K562 (cell line): ENCODE results near the gene C7orf57. TPM values are rescaled to one million over a fixed set of nuclear protein-coding genes. Genes with fewer than 3 reads are reported as not detected.

Experiments used
- ATAC-seq: fragments of 200-7000 bp; cut with Tn5 transposase; 3 replicates; pipeline ENCODE4 v1.9.1; 2020; ENCODE audit warnings: moderate library complexity
- BruUV-seq: library from RNA; stranded (reverse); fragments of 400-500 nt; replicated peaks from 2 replicates; lab custom pipeline; 2021; lab: Mats Ljungman, UMichigan
- CTCF ChIA-PET: fragments of 300-600 bp; formaldehyde crosslinking; extraction: SDS; loops from one replicate; lab custom pipeline; 2021; ENCODE audit warnings: low intra/inter-chr PET ratio; lab: Yijun Ruan, JAX
- POLR2A ChIA-PET: fragments of 300-600, 350-650 bp; sonication (Branson Sonifier 250); formaldehyde crosslinking; extraction: SDS; loops from one replicate; lab custom pipeline; 2021; ENCODE audit warnings: antibody characterized with exemption, inconsistent platforms; lab: Yijun Ruan, JAX
- DNase-seq, 4 experiments: peaks; one replicate each; pipeline versions ENCODE4 v3.0.0 to v3.0.0-alpha.2; 2011 to 2018; ENCODE audit warnings: low spot score in 3 of 4, mixed read lengths in 3 of 4; ENCODE audit errors: extremely low read depth in 1 of 4
- FAIRE-seq: peaks from 2 replicates; lab custom pipeline; 2011; peaks lifted over from hg19 to GRCh38; lab: Jason Lieb, UNC
- H2AFZ ChIP-seq: 2 replicates; pipeline ENCODE4 v1.6.0; 2011; ENCODE audit warnings: low read depth, low read length, control low read depth, inconsistent platforms
- H3K27ac ChIP-seq: fragments of 200-600 bp; 3 replicates; pipeline ENCODE4 v1.8.0; 2011; ENCODE audit warnings: low read depth, mild to moderate bottlenecking, control low read depth, inconsistent platforms, low read length, moderate library complexity, mixed read lengths; ENCODE audit errors: extremely low read depth
- H3K27me3 ChIP-seq, 2 experiments: fragments of 300-600 bp in 1 of 2; 2 replicates in 1 of 2; 3 replicates in 1 of 2; pipeline versions ENCODE4 v1.6.0 to v1.8.0; 2011; ENCODE audit warnings: inconsistent platforms in 2 of 2, low read length in 2 of 2, mild to moderate bottlenecking in 1 of 2, mixed read lengths in 1 of 2, moderate library complexity in 1 of 2; ENCODE audit not compliant: control insufficient read depth in 2 of 2, insufficient read depth in 2 of 2
- H3K36me3 ChIP-seq: fragments of 300-600 bp; 3 replicates; pipeline ENCODE4 v1.8.0; 2011; ENCODE audit warnings: mild to moderate bottlenecking, low read length, inconsistent platforms; ENCODE audit not compliant: control insufficient read depth, insufficient read depth
- H3K4me1 ChIP-seq, 2 experiments: fragments of 200-600 bp in 1 of 2; replicated peaks in 1 of 2; 2 replicates in 1 of 2; 3 replicates in 1 of 2; pipeline versions ENCODE4 v1.5.1 to v1.8.0; 2011; ENCODE audit warnings: inconsistent platforms in 2 of 2, low read length in 2 of 2, mild to moderate bottlenecking in 1 of 2, mixed read lengths in 1 of 2, moderate library complexity in 1 of 2; ENCODE audit not compliant: control insufficient read depth in 2 of 2, insufficient read depth in 2 of 2
- H3K4me2 ChIP-seq: 2 replicates; pipeline ENCODE4 v1.6.1; 2011; ENCODE audit warnings: low read length, control low read depth, inconsistent platforms, mixed read lengths; ENCODE audit not compliant: insufficient read depth
- H3K4me3 ChIP-seq: fragments of 200-600 bp; sonication (generic), shearing (Covaris generic); 2 replicates; pipeline ENCODE4 v1.5.1; 2016; ENCODE audit warnings: control low read depth, inconsistent platforms
- H3K79me2 ChIP-seq: fragments of 200-600 bp; 3 replicates; pipeline ENCODE4 v1.8.0; 2011; ENCODE audit warnings: low read length, inconsistent platforms; ENCODE audit not compliant: control insufficient read depth, insufficient read depth
- H3K9ac ChIP-seq, 2 experiments: 2 replicates each; pipeline versions ENCODE4 v1.6.0 to v1.6.1; 2011; ENCODE audit warnings: low read depth in 2 of 2, low read length in 2 of 2, control low read depth in 1 of 2, inconsistent platforms in 1 of 2, mild to moderate bottlenecking in 1 of 2, mixed read lengths in 1 of 2; ENCODE audit not compliant: insufficient read depth in 1 of 2
- H3K9me1 ChIP-seq: one replicate; pipeline ENCODE4 v1.6.0; 2011; ENCODE audit warnings: inconsistent platforms, mild to moderate bottlenecking, low read length, moderate library complexity; ENCODE audit not compliant: control insufficient read depth, insufficient read depth
- H3K9me3 ChIP-seq: replicated peaks from 2 replicates; pipeline ENCODE4 v1.5.1; 2011; ENCODE audit warnings: low read depth, low read length, inconsistent platforms; ENCODE audit not compliant: control insufficient read depth, insufficient read depth
- H4K20me1 ChIP-seq: replicated peaks from 2 replicates; pipeline ENCODE4 v1.6.1; 2011; ENCODE audit warnings: low read length, inconsistent platforms, mixed read lengths; ENCODE audit not compliant: control insufficient read depth, insufficient read depth
- BDP1 ChIP-seq: IDR thresholded peaks from 3 replicates; pipeline ENCODE4 v1.6.1; 2011; ENCODE audit not compliant: insufficient read length, insufficient read depth
- CBX8 ChIP-seq: fragments of 200-600 bp; sonication (generic); IDR thresholded peaks from 2 replicates; pipeline ENCODE4 v1.6.1; 2012; ENCODE audit warnings: borderline replicate concordance, mixed run types, low read depth, mild to moderate bottlenecking, moderate library complexity, mixed read lengths, low read length, control low read depth, inconsistent platforms; ENCODE audit not compliant: poor library complexity, severe bottlenecking; ENCODE audit errors: extremely low read depth
- NCOR1 ChIP-seq: fragments of 450-650 bp; IDR thresholded peaks from 2 replicates; pipeline ENCODE4 v1.6.1; 2016; ENCODE audit warnings: mild to moderate bottlenecking, moderate library complexity
- RFX5 ChIP-seq: IDR thresholded peaks from 2 replicates; pipeline ENCODE4 v1.6.1; 2011; ENCODE audit warnings: low read depth, mild to moderate bottlenecking, improper control_type of control experiment, low read length
- TEAD4 ChIP-seq, 2 experiments: sonication (generic) in 1 of 2; formaldehyde crosslinking in 1 of 2; IDR thresholded peaks; 2 replicates each; pipeline versions ENCODE4 v1.6.1 to v1.8.0; 2012 to 2022; ENCODE audit warnings: borderline replicate concordance in 1 of 2, inconsistent platforms in 1 of 2, low read length in 1 of 2, mild to moderate bottlenecking in 1 of 2, missing genetic modification reagents in 1 of 2
- U2AF2 ChIP-seq: fragments of 200-400 bp; formaldehyde crosslinking; optimal IDR thresholded peaks from 2 replicates; pipeline ENCODE3; 2017; ENCODE audit warnings: low read depth, mild to moderate bottlenecking, low read length
- ZBTB8A ChIP-seq: fragments of 450-650 bp; IDR thresholded peaks from 2 replicates; pipeline ENCODE4 v1.6.1; 2018; ENCODE audit warnings: mild to moderate bottlenecking, moderate library complexity; ENCODE audit not compliant: partially characterized antibody
- ZNF134 ChIP-seq: fragments of 250-450 bp; sonication (Bioruptor Pico); conservative IDR thresholded peaks from 2 replicates; pipeline ENCODE4 v1.4.0; 2020
- ZNF436 ChIP-seq: fragments of 250-450, 450-650 bp; sonication (Bioruptor Pico); formaldehyde crosslinking; IDR thresholded peaks from 2 replicates; pipeline ENCODE4 v1.7.0; 2020; ENCODE audit warnings: mild to moderate bottlenecking
- WGBS: fragments of 100-300 bp; shearing (Covaris generic); methylation state at CpG from one replicate; pipeline ENCODE4 v1.1.6; 2016; ENCODE audit warnings: low coverage, mixed read lengths; ENCODE audit not compliant: insufficient coverage; ENCODE audit errors: missing lambda C conversion rate; 5-methylcytosine and 5-hydroxymethylcytosine counted together
- in situ Hi-C: fragments of 300-500 bp; cut with MboI; formaldehyde crosslinking; loops from 4 replicates; pipeline ENCODE4 v1.15.0; 2018; ENCODE audit warnings: inconsistent platforms, mixed read lengths
- intact Hi-C: fragments of 100-400 bp; cut with micrococcal nuclease; formaldehyde crosslinking; loops from 2 replicates; pipeline ENCODE4 v1.14.2; 2022
- polyA plus RNA-seq, 8 experiments: library from polyadenylated mRNA; depleted of rRNA in 4 of 8; stranded (reverse) in 5 of 8; unstranded in 3 of 8; fragments of >200 nt; fragmentation: Nextera tagmentation in 2 of 8; fragmentation: Illumina TruSeq in 1 of 8; extraction: Ambion mirVana in 2 of 8; extraction: Trizol in 1 of 8; gene quantifications; 2 replicates each; pipeline versions ENCODE4 v1.2.1 to v1.2.3, GENCODE V29; 2011 to 2014; ENCODE audit warnings: inconsistent platforms in 1 of 8, missing spikeins in 1 of 8
- total RNA-seq, 7 experiments: library from RNA; depleted of rRNA in 6 of 7; stranded (reverse); fragments of >200 nt in 6 of 7; fragmentation: Illumina TruSeq in 2 of 7; extraction: Trizol in 2 of 7; gene quantifications; 2 replicates each; pipeline versions ENCODE4 v1.2.1 to v1.2.3, GENCODE V29; 2011 to 2021; ENCODE audit warnings: low replicate concordance in 1 of 7
- TF ChIP-seq, protein P1 (sequence below): sonication (generic); formaldehyde crosslinking; IDR thresholded peaks from 2 replicates; pipeline ENCODE4 v1.8.0; 2023; ENCODE audit warnings: missing genetic modification reagents, mild to moderate bottlenecking, borderline replicate concordance
- TF ChIP-seq, protein P2 (sequence below): sonication (generic); formaldehyde crosslinking; IDR thresholded peaks from 2 replicates; pipeline ENCODE4 v1.8.1; 2023; ENCODE audit warnings: mild to moderate bottlenecking, missing genetic modification reagents
- TF ChIP-seq, protein P3 (sequence below): sonication (generic); formaldehyde crosslinking; IDR thresholded peaks from 2 replicates; pipeline ENCODE4 v1.5.0; 2020; ENCODE audit warnings: missing genetic modification reagents

Gene C7orf57
- total and polyA plus RNA-seq, 9 of the 15 experiments (the other 6 are each of a cell fraction or from before 2014, with no cell fraction given) = not detected

DNA sequence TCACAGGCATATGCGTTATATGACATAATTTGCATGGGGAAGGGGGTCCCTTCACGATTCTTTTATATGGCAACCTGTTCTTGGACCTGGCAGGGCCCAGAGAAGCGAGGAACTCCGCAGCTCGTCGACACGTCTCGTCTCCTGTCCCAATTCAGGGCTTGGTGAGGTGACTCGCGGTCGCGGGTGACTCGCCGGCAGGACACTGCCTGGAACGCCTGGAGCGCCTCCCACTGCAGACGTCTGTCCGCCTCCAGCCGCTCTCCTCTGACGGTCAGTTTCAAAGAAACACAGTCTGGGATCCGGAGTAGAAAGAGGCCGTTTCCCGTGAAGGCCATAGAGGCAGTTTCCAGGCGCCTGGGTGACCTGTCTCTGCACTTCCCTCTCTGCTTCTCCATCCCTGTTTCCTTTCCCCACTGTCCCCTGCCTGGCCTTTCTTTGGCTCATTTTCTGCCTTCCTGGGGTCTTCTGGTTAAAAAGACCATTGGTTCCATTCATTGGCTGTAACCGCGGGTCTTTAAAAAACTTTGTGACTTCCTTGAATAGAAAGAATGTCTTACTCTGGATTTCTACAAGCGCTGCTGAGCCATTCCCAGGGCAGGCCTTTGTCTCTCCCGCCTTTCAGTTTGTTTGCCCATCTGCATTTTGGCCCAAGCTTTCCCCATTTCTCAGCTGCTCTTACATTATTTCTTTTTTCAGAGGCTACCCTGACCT is 54.9 kb downstream of the C7orf57 start:
- Histone ChIP-seq H3K9me3 (no peaks in the 10 kb centered on the region), H3K4me2 (no peak overlapping the region), H3K27ac (no peak overlapping the region), H3K9ac (no peak overlapping the region), H3K4me3 (no peak overlapping the region), H3K79me2 (no peaks in the 10 kb centered on the region), H3K36me3 (no peaks in the 10 kb centered on the region), H3K27me3 (peaks cover 10 to 30% of the 10 kb centered on the region in 2 experiments; a peak in 4 of 5 replicates), H2AFZ (no peak overlapping the region), H3K9me1 (no peaks in the 10 kb centered on the region), H4K20me1 (0 out of 2 replicates have a peak, but pooled peaks cover 2% of the 10 kb centered on the region), H3K4me1 (peaks cover 4 to 22% of the 10 kb centered on the region in 2 experiments; a peak in 4 of 5 replicates)
- in situ Hi-C loops = no loop called here
- CTCF ChIA-PET = no interaction called here
- DNase-seq (peak in 1 of 4 experiments; percentile 14), ATAC-seq (no peak), FAIRE-seq (no peak)
- POLR2A ChIA-PET = no interaction called here
- BruUV-seq = no TSS peak
- intact Hi-C loops = no loop called here
- WGBS = 25% methylated on average over 28 of the region's 28 CpGs
- TF ChIP-seq NCOR1 = no peak
- no peak for TF ChIP-seq ZNF436
- TF ChIP-seq ZBTB8A = no peak
- TF ChIP-seq, protein P1, sequence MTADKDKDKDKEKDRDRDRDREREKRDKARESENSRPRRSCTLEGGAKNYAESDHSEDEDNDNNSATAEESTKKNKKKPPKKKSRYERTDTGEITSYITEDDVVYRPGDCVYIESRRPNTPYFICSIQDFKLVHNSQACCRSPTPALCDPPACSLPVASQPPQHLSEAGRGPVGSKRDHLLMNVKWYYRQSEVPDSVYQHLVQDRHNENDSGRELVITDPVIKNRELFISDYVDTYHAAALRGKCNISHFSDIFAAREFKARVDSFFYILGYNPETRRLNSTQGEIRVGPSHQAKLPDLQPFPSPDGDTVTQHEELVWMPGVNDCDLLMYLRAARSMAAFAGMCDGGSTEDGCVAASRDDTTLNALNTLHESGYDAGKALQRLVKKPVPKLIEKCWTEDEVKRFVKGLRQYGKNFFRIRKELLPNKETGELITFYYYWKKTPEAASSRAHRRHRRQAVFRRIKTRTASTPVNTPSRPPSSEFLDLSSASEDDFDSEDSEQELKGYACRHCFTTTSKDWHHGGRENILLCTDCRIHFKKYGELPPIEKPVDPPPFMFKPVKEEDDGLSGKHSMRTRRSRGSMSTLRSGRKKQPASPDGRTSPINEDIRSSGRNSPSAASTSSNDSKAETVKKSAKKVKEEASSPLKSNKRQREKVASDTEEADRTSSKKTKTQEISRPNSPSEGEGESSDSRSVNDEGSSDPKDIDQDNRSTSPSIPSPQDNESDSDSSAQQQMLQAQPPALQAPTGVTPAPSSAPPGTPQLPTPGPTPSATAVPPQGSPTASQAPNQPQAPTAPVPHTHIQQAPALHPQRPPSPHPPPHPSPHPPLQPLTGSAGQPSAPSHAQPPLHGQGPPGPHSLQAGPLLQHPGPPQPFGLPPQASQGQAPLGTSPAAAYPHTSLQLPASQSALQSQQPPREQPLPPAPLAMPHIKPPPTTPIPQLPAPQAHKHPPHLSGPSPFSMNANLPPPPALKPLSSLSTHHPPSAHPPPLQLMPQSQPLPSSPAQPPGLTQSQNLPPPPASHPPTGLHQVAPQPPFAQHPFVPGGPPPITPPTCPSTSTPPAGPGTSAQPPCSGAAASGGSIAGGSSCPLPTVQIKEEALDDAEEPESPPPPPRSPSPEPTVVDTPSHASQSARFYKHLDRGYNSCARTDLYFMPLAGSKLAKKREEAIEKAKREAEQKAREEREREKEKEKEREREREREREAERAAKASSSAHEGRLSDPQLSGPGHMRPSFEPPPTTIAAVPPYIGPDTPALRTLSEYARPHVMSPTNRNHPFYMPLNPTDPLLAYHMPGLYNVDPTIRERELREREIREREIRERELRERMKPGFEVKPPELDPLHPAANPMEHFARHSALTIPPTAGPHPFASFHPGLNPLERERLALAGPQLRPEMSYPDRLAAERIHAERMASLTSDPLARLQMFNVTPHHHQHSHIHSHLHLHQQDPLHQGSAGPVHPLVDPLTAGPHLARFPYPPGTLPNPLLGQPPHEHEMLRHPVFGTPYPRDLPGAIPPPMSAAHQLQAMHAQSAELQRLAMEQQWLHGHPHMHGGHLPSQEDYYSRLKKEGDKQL = no peak
- no peak for TF ChIP-seq BDP1
- TF ChIP-seq CBX8 = no peak
- TF ChIP-seq, protein P2, sequence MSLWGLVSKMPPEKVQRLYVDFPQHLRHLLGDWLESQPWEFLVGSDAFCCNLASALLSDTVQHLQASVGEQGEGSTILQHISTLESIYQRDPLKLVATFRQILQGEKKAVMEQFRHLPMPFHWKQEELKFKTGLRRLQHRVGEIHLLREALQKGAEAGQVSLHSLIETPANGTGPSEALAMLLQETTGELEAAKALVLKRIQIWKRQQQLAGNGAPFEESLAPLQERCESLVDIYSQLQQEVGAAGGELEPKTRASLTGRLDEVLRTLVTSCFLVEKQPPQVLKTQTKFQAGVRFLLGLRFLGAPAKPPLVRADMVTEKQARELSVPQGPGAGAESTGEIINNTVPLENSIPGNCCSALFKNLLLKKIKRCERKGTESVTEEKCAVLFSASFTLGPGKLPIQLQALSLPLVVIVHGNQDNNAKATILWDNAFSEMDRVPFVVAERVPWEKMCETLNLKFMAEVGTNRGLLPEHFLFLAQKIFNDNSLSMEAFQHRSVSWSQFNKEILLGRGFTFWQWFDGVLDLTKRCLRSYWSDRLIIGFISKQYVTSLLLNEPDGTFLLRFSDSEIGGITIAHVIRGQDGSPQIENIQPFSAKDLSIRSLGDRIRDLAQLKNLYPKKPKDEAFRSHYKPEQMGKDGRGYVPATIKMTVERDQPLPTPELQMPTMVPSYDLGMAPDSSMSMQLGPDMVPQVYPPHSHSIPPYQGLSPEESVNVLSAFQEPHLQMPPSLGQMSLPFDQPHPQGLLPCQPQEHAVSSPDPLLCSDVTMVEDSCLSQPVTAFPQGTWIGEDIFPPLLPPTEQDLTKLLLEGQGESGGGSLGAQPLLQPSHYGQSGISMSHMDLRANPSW (CRISPR knock-in tag) = no peak
- TF ChIP-seq ZNF134 (CRISPR knock-in tag) = no peak
- TF ChIP-seq U2AF2 = no peak
- TF ChIP-seq, protein P3, sequence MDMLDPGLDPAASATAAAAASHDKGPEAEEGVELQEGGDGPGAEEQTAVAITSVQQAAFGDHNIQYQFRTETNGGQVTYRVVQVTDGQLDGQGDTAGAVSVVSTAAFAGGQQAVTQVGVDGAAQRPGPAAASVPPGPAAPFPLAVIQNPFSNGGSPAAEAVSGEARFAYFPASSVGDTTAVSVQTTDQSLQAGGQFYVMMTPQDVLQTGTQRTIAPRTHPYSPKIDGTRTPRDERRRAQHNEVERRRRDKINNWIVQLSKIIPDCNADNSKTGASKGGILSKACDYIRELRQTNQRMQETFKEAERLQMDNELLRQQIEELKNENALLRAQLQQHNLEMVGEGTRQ (CRISPR knock-in tag) = no peak
- TF ChIP-seq RFX5 = no peak
- TF ChIP-seq TEAD4 (IDR thresholded peaks at IDR 0.05; ENCODE audit: low read length) = no peak
- no peak for TF ChIP-seq TEAD4 (CRISPR knock-in tag; IDR thresholded peaks at IDR 0.05; ENCODE audit: borderline replicate concordance)
